HepG2 (cell line): Measurements from ENCODE around the gene CTNNA2. TPM values are rescaled to one million over a fixed set of nuclear protein-coding genes. Genes with fewer than 3 reads are reported as not detected.
A peak's percentile ranks its signal among the peaks of the same experiment; 100 is the strongest.

ENCODE experiments used
- ASH2L ChIP-seq: fragments of 300-600, 200-600 bp; sonication (generic); IDR thresholded peaks from 2 replicates; pipeline ENCODE4 v1.7.0; 2017; ENCODE audit warnings: low read depth, mild to moderate bottlenecking, moderate library complexity, mixed read lengths, low read length; ENCODE audit not compliant: insufficient read length
- HOXA9 ChIP-seq: sonication (generic); formaldehyde crosslinking; IDR thresholded peaks from 2 replicates; pipeline ENCODE4 v1.8.1; 2022; ENCODE audit warnings: missing genetic modification reagents, mild to moderate bottlenecking, moderate library complexity, borderline replicate concordance
- IRX3 ChIP-seq: sonication (generic); formaldehyde crosslinking; IDR thresholded peaks from 2 replicates; pipeline ENCODE4 v1.8.1; 2023; ENCODE audit warnings: mild to moderate bottlenecking, low read depth, missing genetic modification reagents, borderline replicate concordance
- KMT2A ChIP-seq: sonication (generic); formaldehyde crosslinking; IDR thresholded peaks from 2 replicates; pipeline ENCODE4 v1.4.0; 2020; ENCODE audit warnings: missing genetic modification reagents
- MIER2 ChIP-seq: IDR thresholded peaks from 2 replicates; pipeline ENCODE4 v1.6.1; 2016; ENCODE audit warnings: missing biosample characterization, missing genetic modification reagents
- ONECUT2 ChIP-seq: sonication (generic); formaldehyde crosslinking; IDR thresholded peaks from 2 replicates; pipeline ENCODE4 v1.4.0; 2020; ENCODE audit warnings: missing genetic modification reagents
- SAP130 ChIP-seq: IDR thresholded peaks from 2 replicates; pipeline ENCODE4 v1.6.1; 2016; ENCODE audit warnings: low read depth
- SP1 ChIP-seq, 2 experiments: fragments of 450-650 bp in 1 of 2; sonication (generic) in 1 of 2; formaldehyde crosslinking in 1 of 2; IDR thresholded peaks; 2 replicates each; pipeline versions ENCODE4 v1.4.0 to v1.6.1; 2016 to 2020; ENCODE audit warnings: missing genetic modification reagents in 1 of 2
- SP2 ChIP-seq: sonication (generic); formaldehyde crosslinking; IDR thresholded peaks from 2 replicates; pipeline ENCODE4 v1.5.1; 2020; ENCODE audit warnings: mild to moderate bottlenecking, missing genetic modification reagents
- SUZ12 ChIP-seq: fragments of 150-350 bp; IDR thresholded peaks from 2 replicates; pipeline ENCODE4 v1.6.1; 2014; ENCODE audit warnings: low read depth, low read length
- TOE1 ChIP-seq: sonication (generic); formaldehyde crosslinking; IDR thresholded peaks from 2 replicates; pipeline ENCODE4 v1.4.0; 2020; ENCODE audit warnings: mild to moderate bottlenecking, missing genetic modification reagents
- YY1 ChIP-seq: IDR thresholded peaks from 2 replicates; pipeline ENCODE4 v1.6.1; 2011; ENCODE audit warnings: low read length, low read depth, moderate library complexity, mild to moderate bottlenecking; ENCODE audit not compliant: insufficient read depth, insufficient replicate concordance
- ZBTB42 ChIP-seq: sonication (generic); formaldehyde crosslinking; IDR thresholded peaks from 2 replicates; pipeline ENCODE4 v1.5.0; 2020; ENCODE audit warnings: mild to moderate bottlenecking, missing genetic modification reagents
- ZNF3 ChIP-seq: IDR thresholded peaks from 2 replicates; pipeline ENCODE4 v1.7.0; 2017; ENCODE audit warnings: inconsistent platforms
- ZNF350 ChIP-seq: sonication (generic); formaldehyde crosslinking; IDR thresholded peaks from 2 replicates; pipeline ENCODE4 v1.4.0; 2020; ENCODE audit warnings: mild to moderate bottlenecking, low read depth, missing genetic modification reagents, borderline replicate concordance
- ZNF430 ChIP-seq: sonication (generic); formaldehyde crosslinking; IDR thresholded peaks from 2 replicates; pipeline ENCODE4 v1.9.0; 2021; ENCODE audit warnings: mild to moderate bottlenecking, missing genetic modification reagents
- ZNF44 ChIP-seq: sonication (generic); formaldehyde crosslinking; IDR thresholded peaks from 2 replicates; pipeline ENCODE4 v1.5.1; 2020; ENCODE audit warnings: mild to moderate bottlenecking, missing genetic modification reagents
- ZNF441 ChIP-seq: sonication (generic); formaldehyde crosslinking; IDR thresholded peaks from 2 replicates; pipeline ENCODE4 v1.7.0; 2021; ENCODE audit warnings: missing genetic modification reagents, borderline replicate concordance
- ZNF749 ChIP-seq: sonication (generic); formaldehyde crosslinking; IDR thresholded peaks from 2 replicates; pipeline ENCODE4 v1.8.0; 2022; ENCODE audit warnings: mild to moderate bottlenecking, missing genetic modification reagents, moderate library complexity, borderline replicate concordance
- ZNF841 ChIP-seq: sonication (generic); formaldehyde crosslinking; IDR thresholded peaks from 2 replicates; pipeline ENCODE4 v1.8.1; 2023; ENCODE audit warnings: missing genetic modification reagents, borderline replicate concordance
- polyA plus RNA-seq, 8 experiments: library from polyadenylated mRNA; depleted of rRNA in 3 of 8; stranded (reverse) in 7 of 8; unstranded in 1 of 8; fragments of >200 nt; fragmentation: Illumina TruSeq in 4 of 8; extraction: Trizol in 4 of 8; gene quantifications; 2 replicates each; pipeline versions ENCODE4 v1.2.1 to v1.2.3, GENCODE V29; 2011 to 2016; ENCODE audit warnings: low read depth in 4 of 8, missing spikeins in 1 of 8, mixed read lengths in 1 of 8; ENCODE audit not compliant: insufficient read depth in 1 of 8
- total RNA-seq, 5 experiments: library from RNA; depleted of rRNA; stranded (reverse); fragments of >200 nt; fragmentation: Illumina TruSeq; extraction: Trizol; gene quantifications; 2 replicates each; pipeline ENCODE4 v1.2.3, GENCODE V29; 2016; ENCODE audit warnings: low read depth in 1 of 5
- TF ChIP-seq, protein P1 (sequence below): sonication (generic); formaldehyde crosslinking; IDR thresholded peaks from 2 replicates; pipeline ENCODE4 v1.4.0; 2020; ENCODE audit warnings: missing genetic modification reagents
- TF ChIP-seq, protein P2 (sequence below): sonication (generic); formaldehyde crosslinking; IDR thresholded peaks from 2 replicates; pipeline ENCODE4 v1.4.0; 2020; ENCODE audit warnings: mild to moderate bottlenecking, low read depth, missing genetic modification reagents
- TF ChIP-seq, protein P3 (sequence below): sonication (generic); formaldehyde crosslinking; IDR thresholded peaks from 2 replicates; pipeline ENCODE4 v1.4.0; 2020; ENCODE audit warnings: mild to moderate bottlenecking, missing genetic modification reagents
- TF ChIP-seq, protein P4 (sequence below): sonication (generic); formaldehyde crosslinking; conservative IDR thresholded peaks from 2 replicates; pipeline ENCODE4 v1.4.0; 2020; ENCODE audit warnings: missing genetic modification reagents

CTNNA2 gene
- total and polyA plus RNA-seq, 2 of the 13 experiments (the other 11 are each of a cell fraction or from before 2014, with no cell fraction given) = not detected

DNA sequence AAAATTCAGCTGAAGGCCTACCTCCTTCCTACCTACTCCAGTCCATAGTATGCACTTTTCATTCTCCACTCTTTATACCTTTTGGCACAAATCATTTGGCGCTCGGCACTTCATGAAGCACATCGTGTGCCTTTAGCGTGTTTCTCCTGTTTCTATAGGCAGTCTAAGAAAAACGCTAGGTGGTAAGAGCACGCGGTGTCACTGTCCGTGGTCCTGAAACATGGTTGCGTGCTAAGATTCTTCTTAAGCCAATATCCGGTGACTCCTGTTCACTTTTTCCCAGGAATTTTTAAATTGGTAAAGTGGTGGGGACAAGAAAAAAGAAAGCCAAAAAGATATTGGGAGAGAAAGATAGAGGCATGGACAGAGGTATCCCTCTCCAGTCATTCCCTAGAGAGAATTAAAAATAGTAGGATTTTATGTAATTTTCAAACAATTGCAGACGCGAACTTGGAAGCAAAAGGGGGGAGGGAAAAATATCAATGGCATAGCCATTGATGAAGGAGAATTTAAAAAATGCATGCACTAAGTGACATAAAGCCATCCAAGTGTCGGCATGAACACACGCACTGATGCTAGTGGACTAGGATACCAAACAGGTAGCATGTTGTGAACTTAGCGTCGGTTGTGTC lies 1.4 kb upstream of the CTNNA2 start (continued):
- TF ChIP-seq ZNF841 (CRISPR knock-in tag) (no peak), SUZ12 (no peak), KMT2A (CRISPR knock-in tag) (no peak), ZNF430 (CRISPR knock-in tag) (0 out of 2 replicates have a peak, but pooled peaks have one; percentile 68), MIER2 (peak; percentile 99), ZBTB42 (CRISPR knock-in tag) (0 out of 2 replicates have a peak, but pooled peaks have one; percentile 54), HOXA9 (CRISPR knock-in tag) (no peak), SAP130 (peak; percentile 84), TOE1 (CRISPR knock-in tag) (no peak; the same call in 1 of the 2 replicates), ZNF44 (CRISPR knock-in tag) (no peak), SP1 (IDR thresholded peaks at IDR 0.05) (no peak), SP1 (CRISPR knock-in tag; IDR thresholded peaks at IDR 0.05) (no peak), ZNF350 (CRISPR knock-in tag) (no peak), ZNF3 (no peak), YY1 (no peak), IRX3 (peak; percentile 76; the same call in 1 of the 2 replicates), ZNF441 (CRISPR knock-in tag) (peak; percentile 84; the same call in 1 of the 2 replicates), ONECUT2 (CRISPR knock-in tag) (peak; percentile 32; the same call in 1 of the 2 replicates), SP2 (CRISPR knock-in tag) (no peak), ASH2L (no peak), ZNF749 (CRISPR knock-in tag) (peak; percentile 73; the same call in 1 of the 2 replicates)
- TF ChIP-seq, protein P1, sequence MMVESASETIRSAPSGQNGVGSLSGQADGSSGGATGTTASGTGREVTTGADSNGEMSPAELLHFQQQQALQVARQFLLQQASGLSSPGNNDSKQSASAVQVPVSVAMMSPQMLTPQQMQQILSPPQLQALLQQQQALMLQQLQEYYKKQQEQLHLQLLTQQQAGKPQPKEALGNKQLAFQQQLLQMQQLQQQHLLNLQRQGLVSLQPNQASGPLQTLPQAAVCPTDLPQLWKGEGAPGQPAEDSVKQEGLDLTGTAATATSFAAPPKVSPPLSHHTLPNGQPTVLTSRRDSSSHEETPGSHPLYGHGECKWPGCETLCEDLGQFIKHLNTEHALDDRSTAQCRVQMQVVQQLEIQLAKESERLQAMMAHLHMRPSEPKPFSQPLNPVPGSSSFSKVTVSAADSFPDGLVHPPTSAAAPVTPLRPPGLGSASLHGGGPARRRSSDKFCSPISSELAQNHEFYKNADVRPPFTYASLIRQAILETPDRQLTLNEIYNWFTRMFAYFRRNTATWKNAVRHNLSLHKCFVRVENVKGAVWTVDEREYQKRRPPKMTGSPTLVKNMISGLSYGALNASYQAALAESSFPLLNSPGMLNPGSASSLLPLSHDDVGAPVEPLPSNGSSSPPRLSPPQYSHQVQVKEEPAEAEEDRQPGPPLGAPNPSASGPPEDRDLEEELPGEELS = no peak
- TF ChIP-seq, protein P2, sequence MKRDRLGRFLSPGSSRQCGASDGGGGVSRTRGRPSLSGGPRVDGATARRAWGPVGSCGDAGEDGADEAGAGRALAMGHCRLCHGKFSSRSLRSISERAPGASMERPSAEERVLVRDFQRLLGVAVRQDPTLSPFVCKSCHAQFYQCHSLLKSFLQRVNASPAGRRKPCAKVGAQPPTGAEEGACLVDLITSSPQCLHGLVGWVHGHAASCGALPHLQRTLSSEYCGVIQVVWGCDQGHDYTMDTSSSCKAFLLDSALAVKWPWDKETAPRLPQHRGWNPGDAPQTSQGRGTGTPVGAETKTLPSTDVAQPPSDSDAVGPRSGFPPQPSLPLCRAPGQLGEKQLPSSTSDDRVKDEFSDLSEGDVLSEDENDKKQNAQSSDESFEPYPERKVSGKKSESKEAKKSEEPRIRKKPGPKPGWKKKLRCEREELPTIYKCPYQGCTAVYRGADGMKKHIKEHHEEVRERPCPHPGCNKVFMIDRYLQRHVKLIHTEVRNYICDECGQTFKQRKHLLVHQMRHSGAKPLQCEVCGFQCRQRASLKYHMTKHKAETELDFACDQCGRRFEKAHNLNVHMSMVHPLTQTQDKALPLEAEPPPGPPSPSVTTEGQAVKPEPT (CRISPR knock-in tag) = no peak
- TF ChIP-seq, protein P3, sequence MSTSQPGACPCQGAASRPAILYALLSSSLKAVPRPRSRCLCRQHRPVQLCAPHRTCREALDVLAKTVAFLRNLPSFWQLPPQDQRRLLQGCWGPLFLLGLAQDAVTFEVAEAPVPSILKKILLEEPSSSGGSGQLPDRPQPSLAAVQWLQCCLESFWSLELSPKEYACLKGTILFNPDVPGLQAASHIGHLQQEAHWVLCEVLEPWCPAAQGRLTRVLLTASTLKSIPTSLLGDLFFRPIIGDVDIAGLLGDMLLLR = no peak
- TF ChIP-seq, protein P4, sequence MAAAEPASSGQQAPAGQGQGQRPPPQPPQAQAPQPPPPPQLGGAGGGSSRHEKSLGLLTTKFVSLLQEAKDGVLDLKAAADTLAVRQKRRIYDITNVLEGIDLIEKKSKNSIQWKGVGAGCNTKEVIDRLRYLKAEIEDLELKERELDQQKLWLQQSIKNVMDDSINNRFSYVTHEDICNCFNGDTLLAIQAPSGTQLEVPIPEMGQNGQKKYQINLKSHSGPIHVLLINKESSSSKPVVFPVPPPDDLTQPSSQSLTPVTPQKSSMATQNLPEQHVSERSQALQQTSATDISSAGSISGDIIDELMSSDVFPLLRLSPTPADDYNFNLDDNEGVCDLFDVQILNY (CRISPR knock-in tag) = no peak
